ENCODE results near the gene MYL12A.
"Not testable (repeated sequence)": the region's sequence is repeated elsewhere in the genome, so short reads cannot be mapped to it uniquely, and the experiment has no call there.

MYL12A gene

DNA sequence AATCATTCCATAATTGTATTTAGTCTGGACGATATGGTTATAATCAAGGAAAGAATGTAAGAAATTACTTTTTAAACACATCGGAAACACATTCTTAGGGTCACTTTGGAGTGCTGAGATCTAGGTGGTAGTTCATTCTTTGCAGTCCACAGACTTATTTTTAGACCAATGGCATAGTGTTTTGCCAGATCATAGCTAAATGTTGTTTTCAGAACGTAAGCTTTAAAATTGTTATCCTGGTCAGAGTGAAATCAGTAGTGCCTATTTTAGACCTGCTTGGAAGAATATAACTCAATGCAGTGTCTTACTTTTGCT lies 4.3 kb downstream of the MYL12A start:
- in situ Hi-C loops (cut with HindIII; ENCODE audit: low sequenced_read_pairs), result loop anchor here (5.0 kb wide), 1 partner anchor 415 kb away; no protein-coding TSS in a partner anchor

GRCh38 chr18:3252843-3253242 lies 5.2 kb downstream of the MYL12A start:
- in situ Hi-C loops (cut with HindIII; ENCODE audit: low sequenced_read_pairs), result loop anchor here (5.0 kb wide), 1 partner anchor 414 kb away; no protein-coding TSS in a partner anchor

DNA sequence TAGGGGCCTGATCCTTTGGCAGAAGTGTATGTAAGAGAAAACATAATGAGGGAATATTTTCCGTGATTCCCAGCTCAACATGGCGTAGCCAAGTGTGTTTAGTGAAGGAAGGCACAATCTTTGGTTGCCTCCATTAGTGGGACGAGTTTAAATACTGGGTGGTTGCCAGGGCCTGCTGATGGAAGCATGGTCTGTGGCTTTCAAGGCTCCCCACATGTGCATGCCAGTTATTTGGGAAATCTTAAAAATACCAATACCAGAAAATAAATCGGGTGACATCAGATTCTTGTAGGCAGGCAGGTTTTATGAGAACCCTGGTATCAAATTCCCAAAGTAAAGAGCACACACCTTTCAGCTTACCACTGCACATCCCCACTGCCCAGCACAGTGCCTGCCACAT lies 7.1 kb downstream of the MYL12A start:
- in situ Hi-C loops (cut with HindIII; ENCODE audit: low sequenced_read_pairs), result loop anchor here (5.0 kb wide), 1 partner anchor 413 kb away; no protein-coding TSS in a partner anchor

DNA sequence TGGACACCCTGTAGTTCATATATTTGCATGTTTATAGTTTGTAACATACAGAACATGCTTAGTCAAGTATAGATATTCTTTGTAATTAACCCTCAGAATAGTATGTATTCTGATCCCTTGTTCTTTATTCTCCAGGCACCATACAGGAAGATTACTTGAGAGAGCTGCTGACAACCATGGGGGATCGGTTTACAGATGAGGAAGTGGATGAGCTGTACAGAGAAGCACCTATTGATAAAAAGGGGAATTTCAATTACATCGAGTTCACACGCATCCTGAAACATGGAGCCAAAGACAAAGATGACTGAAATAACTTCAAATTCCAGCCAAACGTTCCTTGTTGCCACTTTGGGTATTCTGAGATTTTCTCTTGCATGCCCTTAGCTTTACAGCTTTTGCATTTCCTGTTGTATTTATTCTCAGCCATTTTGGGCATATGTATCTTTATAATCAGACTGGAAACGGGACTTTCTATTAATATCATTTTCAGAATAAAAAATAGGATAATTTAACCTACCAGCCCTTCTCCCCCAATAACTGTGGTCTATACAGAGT lies 8.1 kb downstream of the MYL12A start:
- in situ Hi-C loops (cut with HindIII; ENCODE audit: low sequenced_read_pairs), result no loop called here

DNA sequence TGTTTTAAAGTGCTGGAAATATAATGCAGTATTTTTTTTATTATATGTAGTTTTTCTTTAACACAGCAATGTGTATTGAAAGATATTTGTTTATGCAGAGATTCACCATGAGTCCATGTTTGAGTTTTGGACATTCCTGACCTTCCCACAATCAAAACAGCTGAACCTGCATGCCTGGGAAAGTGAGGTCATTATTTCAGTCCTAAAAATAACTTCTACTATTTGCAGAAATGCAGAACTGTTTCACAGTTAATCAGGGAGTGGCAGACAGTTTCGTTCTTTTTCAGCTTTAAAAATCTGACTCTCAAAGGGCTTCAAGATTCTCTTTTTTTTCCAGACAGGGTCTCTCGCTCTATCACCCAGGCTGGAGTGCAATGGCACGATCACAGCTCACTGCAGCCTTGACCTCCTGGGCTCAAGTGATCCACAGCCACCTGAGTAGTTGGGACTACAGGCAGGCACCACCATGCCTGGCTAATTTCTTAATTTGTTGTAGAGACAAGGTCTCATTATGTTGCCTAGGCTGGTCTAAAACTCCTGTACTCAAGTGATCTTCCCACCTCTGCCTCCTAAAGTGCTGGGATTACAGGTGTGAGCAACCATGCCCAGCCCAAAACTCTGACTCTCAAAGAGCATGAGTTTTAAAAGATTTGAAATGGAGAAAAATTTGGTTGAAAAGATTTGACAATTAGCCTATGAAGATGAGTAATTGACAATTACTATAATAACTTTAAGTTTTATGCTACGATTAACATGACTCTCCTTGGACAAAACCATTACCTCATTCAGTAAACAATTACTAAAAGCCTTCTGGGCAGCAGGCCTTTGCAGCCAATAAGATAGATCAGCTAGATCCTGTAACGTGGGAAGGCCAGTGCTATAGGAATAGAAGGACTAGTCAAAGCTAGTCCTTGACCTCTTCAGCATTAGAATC lies 9.4 kb downstream of the MYL12A start:
- in situ Hi-C loops (cut with HindIII; ENCODE audit: low sequenced_read_pairs), result no loop called here

DNA sequence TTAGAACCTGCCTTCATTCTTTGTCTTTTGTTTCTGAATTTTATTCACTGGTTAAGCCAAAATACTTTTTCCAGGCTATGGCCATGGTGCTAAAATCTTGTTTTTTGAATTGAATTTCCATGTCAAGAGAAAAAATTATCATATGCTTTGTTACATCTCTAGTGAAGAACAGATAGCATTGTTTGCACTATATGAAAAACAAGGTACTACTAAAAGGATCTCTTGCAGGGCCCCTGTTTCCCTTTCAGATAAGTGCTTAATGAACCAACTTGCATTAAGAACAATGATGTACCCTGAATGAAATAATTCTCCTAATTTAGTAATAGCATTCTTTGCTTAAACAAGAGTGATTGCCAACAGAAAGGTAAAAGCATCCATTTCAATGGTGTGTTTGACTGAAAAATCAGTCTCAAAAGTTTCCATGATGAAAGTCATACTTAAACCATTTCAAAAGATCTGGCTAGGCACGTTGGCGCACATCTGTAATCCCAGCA lies 10.1 kb downstream of the MYL12A start:
- in situ Hi-C loops (cut with HindIII; ENCODE audit: low sequenced_read_pairs), result no loop called here

GRCh38 chr18:3260995-3261372 lies 13.4 kb downstream of the MYL12A start:
- in situ Hi-C loops (cut with HindIII; ENCODE audit: low sequenced_read_pairs), result loop anchor here (5.0 kb wide), 2 partner anchors 191 to 321 kb away; partner anchors contain the start of gene TGIF1

DNA sequence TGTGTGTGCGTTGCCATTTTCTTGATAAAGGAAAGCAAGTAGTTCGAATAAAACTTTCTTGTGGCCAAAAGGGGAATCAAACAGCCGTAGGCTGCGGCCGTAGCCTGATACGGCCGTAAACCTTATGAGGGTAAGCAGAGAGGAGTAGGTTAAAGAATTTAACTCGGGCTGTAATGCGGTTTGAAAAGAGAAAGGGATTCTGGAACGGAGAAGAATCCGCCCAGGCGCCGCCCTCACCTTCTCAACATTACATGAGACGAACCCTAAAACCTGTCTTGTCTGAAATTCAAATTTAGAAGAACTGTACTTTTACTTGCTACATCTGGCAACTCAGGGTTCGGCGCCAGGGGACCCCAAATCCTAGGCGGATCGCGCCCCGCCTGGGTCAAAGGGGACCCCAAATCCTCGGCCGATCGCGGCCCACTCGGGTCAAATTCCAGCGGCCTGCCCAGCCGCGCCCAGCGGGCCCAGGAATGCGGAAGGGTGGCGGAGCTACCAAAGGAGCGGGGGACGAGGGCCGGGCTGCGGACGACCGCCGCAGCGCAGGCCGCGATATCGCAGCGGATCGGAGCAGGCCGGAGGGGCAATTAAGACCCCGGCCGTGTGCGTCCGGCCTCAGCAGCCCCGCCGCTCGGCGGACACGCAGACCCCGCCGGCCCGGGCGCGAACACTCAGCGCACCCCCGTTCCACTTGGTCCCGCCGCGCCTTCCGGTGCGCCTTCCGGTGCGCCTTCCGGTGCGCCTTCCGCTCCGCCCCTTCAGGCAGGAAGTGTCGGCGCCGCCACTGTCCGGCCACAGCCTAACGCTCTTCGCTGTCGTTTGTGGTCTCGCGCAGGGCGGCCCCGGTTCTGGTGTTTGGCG lies 14.0 kb downstream of the MYL12A start, which contains the start of gene MYL12B:
Gene MYL12B, plus strand, starts transcription at position 761 of the 861 bp plus-strand sequence. CDS start 10,766 bp downstream, outside the sequence.
- in situ Hi-C loops (cut with HindIII; ENCODE audit: low sequenced_read_pairs), result loop anchor here (5.0 kb wide), 2 partner anchors 191 to 321 kb away; partner anchors contain the start of gene TGIF1

- in situ Hi-C loops (cut with HindIII; ENCODE audit: low sequenced_read_pairs), result loop anchor here (5.0 kb wide), 2 partner anchors 190 to 320 kb away; partner anchors contain the start of gene TGIF1
These were observed 14.9 kb downstream of the MYL12A start for GRCh38 chr18:3262234-3263131.

GRCh38 chr18:3263132-3263700 lies 15.6 kb downstream of the MYL12A start:
- in situ Hi-C loops (cut with HindIII; ENCODE audit: low sequenced_read_pairs), result loop anchor here (5.0 kb wide), 2 partner anchors 189 to 319 kb away; partner anchors contain the start of gene TGIF1

GRCh38 chr18:3264362-3264761 lies 16.8 kb downstream of the MYL12A start:
- in situ Hi-C loops (cut with HindIII; ENCODE audit: low sequenced_read_pairs), result loop anchor here (5.0 kb wide), 2 partner anchors 188 to 318 kb away; partner anchors contain the start of gene TGIF1

DNA sequence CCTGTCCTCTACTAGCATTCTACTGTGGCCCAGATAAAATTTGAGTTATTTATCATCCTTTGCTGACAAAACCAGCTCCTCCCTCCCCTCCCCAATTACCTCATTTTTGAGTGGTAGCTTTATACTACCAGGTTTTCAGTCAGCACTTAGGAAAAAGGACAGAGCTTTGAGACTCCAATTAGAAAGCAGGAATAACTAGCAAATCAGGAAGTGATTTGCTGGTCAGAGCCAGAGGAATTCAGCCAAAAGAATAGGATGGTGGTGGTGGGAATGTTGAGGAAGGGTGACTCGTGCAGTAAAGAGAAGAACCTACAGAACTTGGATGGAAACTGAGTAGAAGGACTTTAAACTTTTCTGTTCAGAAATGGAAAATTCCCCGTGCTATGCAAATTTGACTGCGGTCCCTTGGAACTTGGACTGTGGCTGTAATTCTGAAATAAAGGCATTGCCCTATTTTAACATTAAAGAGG lies 18.0 kb downstream of the MYL12A start:
- in situ Hi-C loops (cut with HindIII; ENCODE audit: low sequenced_read_pairs), result no loop called here

DNA sequence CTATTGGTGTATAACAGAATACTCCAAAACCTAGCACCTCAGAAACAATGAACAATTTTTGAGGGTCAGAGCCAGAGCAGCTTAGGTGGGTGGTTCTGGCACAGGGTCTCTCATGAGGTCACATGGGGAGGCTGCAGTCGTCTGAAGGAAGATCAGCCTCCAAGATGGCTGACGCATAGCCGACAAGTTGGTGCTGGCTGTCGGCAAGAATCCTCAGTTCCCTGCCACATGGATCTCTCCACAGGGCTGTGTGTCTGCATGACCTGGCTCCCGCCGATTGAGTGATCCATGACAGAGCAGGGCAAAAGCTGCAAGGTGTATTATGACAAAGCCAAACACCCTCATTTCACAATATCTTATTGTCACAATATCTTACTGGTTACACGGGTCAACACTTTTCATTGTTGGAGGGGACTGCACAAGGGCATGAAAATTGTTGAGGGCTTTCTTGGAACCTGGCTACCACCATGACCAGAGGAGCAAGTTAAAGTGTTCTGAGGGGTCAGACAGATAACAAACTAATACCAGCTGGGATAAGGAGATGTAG lies 18.5 kb downstream of the MYL12A start:
- in situ Hi-C loops (cut with HindIII; ENCODE audit: low sequenced_read_pairs), result no loop called here

DNA sequence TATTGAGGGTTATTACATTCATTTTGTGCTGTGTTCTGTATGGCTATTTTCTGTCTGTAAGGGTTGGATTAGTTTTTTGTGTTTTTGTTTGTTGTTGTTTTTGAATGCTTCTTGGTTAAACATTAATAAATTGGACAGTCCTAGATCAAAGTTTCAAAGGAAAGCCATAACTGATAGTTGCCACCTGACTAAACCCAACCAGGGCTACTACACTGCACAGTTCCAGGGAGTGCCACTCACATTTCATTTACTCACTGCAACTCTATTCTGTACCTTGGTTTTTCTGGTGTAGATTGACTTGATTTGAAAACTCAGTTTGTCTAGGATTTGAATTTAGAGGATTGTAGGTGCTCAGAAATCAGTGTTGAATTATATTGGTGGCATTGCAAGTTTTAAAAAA lies 20.7 kb downstream of the MYL12A start:
- in situ Hi-C loops (cut with HindIII; ENCODE audit: low sequenced_read_pairs), result no loop called here

- in situ Hi-C loops (cut with HindIII; ENCODE audit: low sequenced_read_pairs), result no loop called here
These were observed 21.8 kb downstream of the MYL12A start for GRCh38 chr18:3269241-3269913.

DNA sequence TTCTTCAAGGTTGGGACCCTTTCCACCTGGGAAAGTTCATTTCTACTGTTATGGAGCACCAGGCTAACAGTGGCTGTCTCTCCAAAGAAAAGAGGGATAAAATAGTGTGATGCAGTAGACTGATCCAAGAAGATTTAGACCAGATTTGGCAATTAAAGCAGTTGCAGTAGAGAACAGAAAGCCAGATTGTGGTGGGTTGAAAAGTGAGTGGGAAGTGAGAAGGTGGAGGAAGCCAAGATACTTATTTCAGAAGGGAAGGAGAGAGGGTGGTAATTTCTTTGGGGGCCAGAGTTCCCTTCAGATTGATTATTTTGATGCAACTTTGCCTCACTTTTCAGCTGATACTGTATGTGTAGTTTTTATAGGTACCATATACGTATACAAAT lies 22.3 kb downstream of the MYL12A start:
- in situ Hi-C loops (cut with HindIII; ENCODE audit: low sequenced_read_pairs), result no loop called here

- in situ Hi-C loops (cut with HindIII; ENCODE audit: low sequenced_read_pairs), result no loop called here
These were observed 25.4 kb downstream of the MYL12A start for GRCh38 chr18:3273042-3273441.

DNA sequence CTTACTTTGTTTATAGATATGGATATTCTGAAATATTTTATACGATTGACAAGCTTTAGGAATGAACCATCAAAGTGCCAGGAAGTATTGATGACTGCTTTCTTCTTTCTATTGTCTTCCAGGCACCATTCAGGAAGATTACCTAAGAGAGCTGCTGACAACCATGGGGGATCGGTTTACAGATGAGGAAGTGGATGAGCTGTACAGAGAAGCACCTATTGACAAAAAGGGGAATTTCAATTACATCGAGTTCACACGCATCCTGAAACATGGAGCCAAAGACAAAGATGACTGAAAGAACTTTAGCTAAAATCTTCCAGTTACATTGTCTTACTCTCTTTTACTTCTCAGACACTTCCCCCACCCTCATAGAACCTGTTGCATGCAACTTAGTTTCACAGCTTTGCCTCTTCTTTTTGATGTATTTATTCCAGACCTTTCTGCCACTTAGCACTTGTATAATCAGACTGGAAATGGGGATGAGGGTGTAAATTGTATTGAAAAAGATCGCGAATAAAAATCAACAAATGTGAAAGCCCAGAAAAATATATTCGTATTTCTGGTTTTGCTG lies 30.1 kb downstream of the MYL12A start:
- in situ Hi-C loops (cut with HindIII; ENCODE audit: low sequenced_read_pairs), result not testable (repeated sequence)

All from endothelial cell of hepatic sinusoid (primary cell).